Neuronal stem cell (in vitro differentiated cells): ENCODE data around the gene ZNF200.

Source experiments
- DNase-seq: peaks from one replicate; pipeline ENCODE4 v3.0.0-alpha.2; 2013; ENCODE audit warnings: low spot score
- H2AFZ ChIP-seq: one replicate; pipeline ENCODE4 v1.6.1; 2013; ENCODE audit warnings: mild to moderate bottlenecking, low read length, inconsistent platforms
- H2AK5ac ChIP-seq: 2 replicates; pipeline ENCODE4 v1.6.1; 2013; ENCODE audit warnings: low read depth, mild to moderate bottlenecking, inconsistent platforms, low read length, moderate library complexity, mixed read lengths
- H2BK120ac ChIP-seq: 2 replicates; pipeline ENCODE4 v1.6.1; 2013; ENCODE audit warnings: low read depth, mild to moderate bottlenecking, inconsistent platforms, low read length, moderate library complexity, mixed read lengths
- H2BK12ac ChIP-seq: one replicate; pipeline ENCODE4 v1.6.1; 2013; ENCODE audit warnings: low read length, inconsistent platforms
- H2BK15ac ChIP-seq: 2 replicates; pipeline ENCODE4 v1.6.1; 2013; ENCODE audit warnings: mild to moderate bottlenecking, low read length, inconsistent platforms, mixed read lengths
- H2BK5ac ChIP-seq: one replicate; pipeline ENCODE4 v1.6.1; 2013; ENCODE audit warnings: inconsistent platforms, mild to moderate bottlenecking, low read length, moderate library complexity
- H3K14ac ChIP-seq: one replicate; pipeline ENCODE4 v1.6.1; 2013; ENCODE audit warnings: low read length, inconsistent platforms
- H3K18ac ChIP-seq: 2 replicates; pipeline ENCODE4 v1.6.1; 2013; ENCODE audit warnings: low read length, inconsistent platforms
- H3K23ac ChIP-seq: 2 replicates; pipeline ENCODE4 v1.6.1; 2013; ENCODE audit warnings: low read depth, mild to moderate bottlenecking, mixed read lengths, low read length, inconsistent platforms; ENCODE audit not compliant: poor library complexity
- H3K27ac ChIP-seq: replicated peaks from 3 replicates; pipeline ENCODE4 v1.5.1; 2013; ENCODE audit warnings: low read length, inconsistent platforms
- H3K27me3 ChIP-seq, 3 experiments: 2 replicates each; pipeline ENCODE4 v1.6.1; 2013; ENCODE audit warnings: low read length in 3 of 3, mild to moderate bottlenecking in 2 of 3, inconsistent platforms in 1 of 3, low read depth in 1 of 3, mixed read lengths in 1 of 3, moderate library complexity in 1 of 3; ENCODE audit not compliant: control insufficient read depth in 3 of 3, insufficient read depth in 3 of 3
- H3K36me3 ChIP-seq, 2 donors: replicated peaks in 1 of 2; 2 replicates each; pipeline ENCODE4 v1.6.1; 2013; ENCODE audit warnings: low read length in 2 of 2; ENCODE audit not compliant: control insufficient read depth in 2 of 2, insufficient read depth in 2 of 2
- H3K4ac ChIP-seq: 2 replicates; pipeline ENCODE4 v1.6.1; 2013; ENCODE audit warnings: inconsistent platforms, mild to moderate bottlenecking, low read length, moderate library complexity
- H3K4me1 ChIP-seq, 2 donors: 1 replicate in 1 of 2; 2 replicates in 1 of 2; pipeline ENCODE4 v1.6.1; 2013; ENCODE audit warnings: low read length in 2 of 2, low read depth in 1 of 2; ENCODE audit not compliant: control insufficient read depth in 2 of 2, insufficient read depth in 1 of 2
- H3K4me2 ChIP-seq: one replicate; pipeline ENCODE4 v1.6.1; 2013; ENCODE audit warnings: mild to moderate bottlenecking, low read length, inconsistent platforms; ENCODE audit not compliant: insufficient read depth, poor library complexity, severe bottlenecking
- H3K4me3 ChIP-seq, 2 donors: 2 replicates each; pipeline ENCODE4 v1.5.1; 2013; ENCODE audit warnings: low read length in 2 of 2, mild to moderate bottlenecking in 2 of 2, inconsistent platforms in 1 of 2, moderate library complexity in 1 of 2
- H3K79me1 ChIP-seq: one replicate; pipeline ENCODE4 v1.6.1; 2013; ENCODE audit warnings: low read depth, mild to moderate bottlenecking, inconsistent platforms, low read length, moderate library complexity
- H3K9ac ChIP-seq: one replicate; pipeline ENCODE4 v1.6.1; 2013; ENCODE audit warnings: mild to moderate bottlenecking, low read depth, low read length, inconsistent platforms; ENCODE audit not compliant: poor library complexity
- H3K9me3 ChIP-seq, 2 donors: replicated peaks in 1 of 2; 2 replicates each; pipeline versions ENCODE3 to v1.6.1; 2013; ENCODE audit warnings: low read length in 2 of 2, mild to moderate bottlenecking in 2 of 2, inconsistent platforms in 1 of 2, low read depth in 1 of 2, mixed read lengths in 1 of 2, moderate library complexity in 1 of 2; ENCODE audit not compliant: control insufficient read depth in 2 of 2, insufficient read depth in 1 of 2
- H4K8ac ChIP-seq: one replicate; pipeline ENCODE4 v1.6.1; 2013; ENCODE audit warnings: low read depth, mild to moderate bottlenecking, inconsistent platforms, low read length, moderate library complexity
- H4K91ac ChIP-seq: one replicate; pipeline ENCODE4 v1.6.1; 2013; ENCODE audit warnings: low read length, low read depth, mild to moderate bottlenecking, inconsistent platforms; ENCODE audit not compliant: poor library complexity
- WGBS, 2 donors: extraction: QIAGEN DNeasy Blood & Tissue Kit; methylation state at CpG; one replicate each; pipeline ENCODE4 v1.1.7; 2013; ENCODE audit warnings: missing lambda C conversion rate in 2 of 2, mixed read lengths in 1 of 2; ENCODE audit not compliant: insufficient read length in 2 of 2, insufficient replicate concordance in 1 of 2; ENCODE audit errors: extremely low coverage in 2 of 2; 5-methylcytosine and 5-hydroxymethylcytosine counted together

The ZNF200 gene

DNA sequence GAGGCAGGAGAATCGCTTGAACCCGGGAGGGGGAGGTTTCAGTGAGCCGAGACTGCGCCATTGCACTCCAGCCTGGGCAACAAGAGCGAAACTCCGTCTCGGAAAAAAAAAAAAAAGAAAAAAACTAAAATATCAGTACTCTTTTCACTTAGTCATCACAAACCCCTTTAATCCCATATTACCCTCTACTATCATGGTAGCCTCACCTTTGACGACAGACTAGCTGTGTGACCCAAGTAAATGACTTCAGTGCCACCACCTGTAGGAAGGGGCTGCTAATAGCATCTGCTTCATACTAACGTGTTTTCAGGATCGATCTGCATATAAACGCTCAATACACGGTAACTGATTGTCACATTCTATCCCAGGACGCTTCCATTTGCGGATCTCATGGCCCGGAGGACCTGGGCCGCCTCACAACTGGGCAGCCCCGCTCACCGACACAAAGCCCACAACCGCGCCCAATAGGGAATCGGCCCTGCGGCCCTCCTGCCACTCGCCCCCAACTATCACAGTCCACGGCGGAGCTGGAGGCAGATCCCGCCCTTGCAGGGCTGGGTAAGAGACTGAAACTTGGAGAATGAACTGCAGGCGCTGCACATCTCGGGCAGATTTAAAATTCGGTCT is 47.3 kb upstream of the ZNF200 start:
- no CpG with 5 or more reads among the region's 29 CpGs for WGBS, 2 donors
- Histone ChIP-seq H3K14ac (no peak overlapping the region), H3K4ac (no peak overlapping the region), H2AK5ac (no peak overlapping the region), H3K27me3 (no peaks in the 10 kb centered on the region), H2BK15ac (no peak overlapping the region), H4K91ac (no peak overlapping the region), H3K9me3 (peaks cover 9 to 12% of the 10 kb centered on the region in 2 donors), H2BK5ac (no peak overlapping the region), H3K79me1 (peaks cover 16% of the 10 kb centered on the region), H3K18ac (peak overlapping the region; percentile 76), H3K4me3 (peak overlapping the region; percentile 90 to 95), H2BK120ac (no peak overlapping the region), H2AFZ (peak overlapping the region; percentile 90), H3K4me2 (peak overlapping the region; percentile 92), H3K23ac (peak overlapping the region; percentile 80), H3K36me3 (peaks cover 12 to 31% of the 10 kb centered on the region in 2 donors), H3K4me1 (peaks cover 8 to 12% of the 10 kb centered on the region in 2 donors), H3K9ac (peak overlapping the region; percentile 37), H3K27ac (peak overlapping the region; percentile 25), H4K8ac (no peak overlapping the region), H2BK12ac (no peak overlapping the region)
- no peak for DNase-seq

DNA sequence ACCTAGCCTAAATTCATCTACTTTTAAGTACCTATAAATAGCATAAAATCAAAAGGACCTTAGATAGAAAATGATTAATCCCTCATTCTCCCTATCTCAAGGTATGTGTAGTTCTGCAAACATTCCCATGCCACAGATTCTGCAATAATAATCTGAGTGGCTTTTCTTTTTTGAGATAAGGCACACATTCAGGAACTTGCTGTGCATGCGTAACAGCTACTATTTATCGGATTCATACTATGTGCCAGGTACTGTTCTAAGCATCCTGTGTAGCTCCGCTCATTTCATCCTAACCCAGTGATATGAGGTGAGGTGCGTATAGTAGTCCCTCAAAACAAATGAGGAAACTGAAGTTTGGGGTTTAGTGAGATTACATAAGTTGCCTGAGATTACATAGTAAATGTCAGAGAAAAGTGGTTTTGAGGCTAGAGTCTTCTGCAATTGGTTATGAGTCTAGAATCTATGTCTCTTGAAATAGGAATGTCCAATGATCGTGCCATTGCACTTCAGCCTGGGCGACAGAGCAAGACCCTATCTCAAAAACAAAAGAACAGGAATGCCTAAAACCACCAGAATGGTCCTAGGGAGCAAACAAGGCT is 46.4 kb upstream of the ZNF200 start:
- Histone ChIP-seq H3K4me1 (peaks cover 8 to 12% of the 10 kb centered on the region in 2 donors), H3K79me1 (peaks cover 16% of the 10 kb centered on the region), H3K27me3 (no peaks in the 10 kb centered on the region), H4K91ac (no peak overlapping the region), H2AK5ac (no peak overlapping the region), H3K18ac (no peak overlapping the region), H2BK5ac (no peak overlapping the region), H2BK12ac (no peak overlapping the region), H3K9ac (no peak overlapping the region), H3K14ac (no peak overlapping the region), H3K27ac (no peak overlapping the region), H3K4ac (no peak overlapping the region), H3K23ac (no peak overlapping the region), H2BK15ac (no peak overlapping the region), H2BK120ac (no peak overlapping the region), H3K36me3 (peaks cover 9 to 22% of the 10 kb centered on the region in 2 donors), H3K4me2 (no peak overlapping the region), H3K4me3 (peak overlapping the region in 1 of 2 donors; percentile 95), H3K9me3 (peaks cover 5% of the 10 kb centered on the region in 2 donors), H2AFZ (no peak overlapping the region), H4K8ac (no peak overlapping the region)
- WGBS, 2 donors = no CpG with 5 or more reads among the region's 6 CpGs
- no peak for DNase-seq

DNA sequence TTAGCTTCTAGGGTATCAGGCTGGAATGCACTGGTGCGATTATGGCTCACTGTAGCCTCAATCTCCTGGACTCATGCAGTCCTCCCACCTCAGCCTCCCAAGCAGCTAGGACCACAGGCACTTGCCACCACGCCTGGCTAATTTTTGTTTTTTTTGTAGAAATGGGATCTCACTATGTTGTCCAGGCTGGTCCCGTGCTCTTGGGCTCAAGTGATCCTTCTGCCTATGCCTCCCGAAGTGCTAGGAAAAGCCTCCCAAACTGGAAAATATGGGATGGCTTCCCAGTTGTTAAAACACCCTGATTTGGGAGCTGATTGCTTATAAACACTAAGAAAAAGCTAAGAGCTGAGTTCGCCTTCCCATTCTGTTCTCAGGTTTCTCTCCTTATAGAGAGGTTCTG is 41.7 kb upstream of the ZNF200 start:
- Histone ChIP-seq H2BK12ac (no peak overlapping the region), H3K9me3 (peaks cover 0 to 2% of the 10 kb centered on the region in 2 donors), H2BK15ac (no peak overlapping the region), H2BK5ac (no peak overlapping the region), H3K4me3 (no peak overlapping the region), H3K14ac (no peak overlapping the region), H2BK120ac (no peak overlapping the region), H3K27me3 (no peaks in the 10 kb centered on the region), H3K9ac (no peak overlapping the region), H4K8ac (no peak overlapping the region), H4K91ac (no peak overlapping the region), H2AFZ (no peak overlapping the region), H3K4me2 (no peak overlapping the region), H3K23ac (no peak overlapping the region), H3K36me3 (no peaks in the 10 kb centered on the region), H3K27ac (no peak overlapping the region), H2AK5ac (no peak overlapping the region), H3K79me1 (no peaks in the 10 kb centered on the region), H3K4me1 (peaks cover 0 to 6% of the 10 kb centered on the region in 2 donors), H3K4ac (no peak overlapping the region), H3K18ac (no peak overlapping the region)
- no CpG with 5 or more reads among the region's 5 CpGs for WGBS, 2 donors
- DNase-seq = no peak

DNA sequence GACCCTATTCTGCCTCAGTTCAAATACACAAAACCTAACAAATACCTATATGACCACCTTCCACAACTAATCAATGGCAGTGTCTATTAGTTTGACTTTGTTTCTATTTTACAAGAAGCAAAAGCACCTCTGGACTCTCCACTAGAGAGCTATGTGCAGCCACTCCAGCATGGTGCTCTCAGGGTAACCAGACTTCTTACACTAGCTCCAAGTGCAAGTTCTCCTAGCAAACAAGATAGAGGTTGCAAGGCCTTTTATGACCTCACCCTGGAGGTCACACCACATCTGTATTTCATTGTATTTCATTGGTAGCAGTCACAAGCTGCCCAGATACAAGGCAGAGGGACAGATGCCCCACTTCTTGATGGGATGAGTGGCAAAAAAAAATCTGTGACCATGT is 40.0 kb upstream of the ZNF200 start:
- no peak overlapping the region for H2BK120ac ChIP-seq
- H3K4me3 ChIP-seq = no peak overlapping the region
- no peaks in the 10 kb centered on the region for H3K27me3 ChIP-seq
- H2BK15ac ChIP-seq = no peak overlapping the region
- H2AK5ac ChIP-seq = no peak overlapping the region
- H4K8ac ChIP-seq = no peak overlapping the region
- H3K9ac ChIP-seq = no peak overlapping the region
- no peak overlapping the region for H3K18ac ChIP-seq
- no peak overlapping the region for H3K27ac ChIP-seq
- no peaks in the 10 kb centered on the region for H3K79me1 ChIP-seq
- H4K91ac ChIP-seq = no peak overlapping the region
- no peak for DNase-seq
- peaks cover 0 to 2% of the 10 kb centered on the region in 2 donors for H3K9me3 ChIP-seq
- H3K23ac ChIP-seq = no peak overlapping the region
- no peak overlapping the region for H3K14ac ChIP-seq
- H2BK12ac ChIP-seq = no peak overlapping the region
- no peak overlapping the region for H3K4me2 ChIP-seq
- peak overlapping the region; percentile 80 for H2AFZ ChIP-seq
- H3K4ac ChIP-seq = no peak overlapping the region
- peaks cover 0 to 6% of the 10 kb centered on the region in 2 donors for H3K4me1 ChIP-seq
- H2BK5ac ChIP-seq = no peak overlapping the region
- H3K36me3 ChIP-seq = no peaks in the 10 kb centered on the region
